Activated T-cell treated with anti-CD3 and anti-CD28 coated beads for 4 hours (primary cell): ENCODE results near the gene NDUFB1.

Experiments
- DNase-seq: peaks from one replicate; pipeline ENCODE4 v3.0.0-alpha.2; 2020

Gene NDUFB1

GRCh38 chr14:92121670-92122350 lies at the start of gene NDUFB1, which contains the start of gene CPSF2:
Gene NDUFB1 (minus strand): TSS chr14:92121706. CDS start chr14:92117637, 4,069 bp downstream.
Gene CPSF2 (plus strand): TSS chr14:92121969. CDS start chr14:92130985, 9,016 bp downstream.
- DNase-seq: peak; percentile 81

- DNase-seq: no peak
Measured at GRCh38 chr14:92164958-92165357, 43.5 kb upstream of the NDUFB1 start.

GRCh38 chr14:92161521-92161920 lies 40.0 kb upstream of the NDUFB1 start:
- no peak for DNase-seq

- no peak for DNase-seq
Measured at GRCh38 chr14:92160619-92161018, 39.1 kb upstream of the NDUFB1 start.

- no peak for DNase-seq
Measured at GRCh38 chr14:92154283-92154942, 32.9 kb upstream of the NDUFB1 start.

GRCh38 chr14:92153581-92153980 lies 32.1 kb upstream of the NDUFB1 start:
- no peak for DNase-seq

GRCh38 chr14:92144708-92145107 lies 23.2 kb upstream of the NDUFB1 start:
- no peak for DNase-seq

- DNase-seq: no peak
Measured at GRCh38 chr14:92143962-92144361, 22.5 kb upstream of the NDUFB1 start.

GRCh38 chr14:92143309-92143708 lies 21.8 kb upstream of the NDUFB1 start:
- DNase-seq: no peak

- DNase-seq: no peak
Measured at GRCh38 chr14:92135269-92135668, 13.8 kb upstream of the NDUFB1 start.

- DNase-seq: no peak
Measured at GRCh38 chr14:92134456-92134855, 12.9 kb upstream of the NDUFB1 start.

- DNase-seq: no peak
Measured at GRCh38 chr14:92122761-92123160, 1.3 kb upstream of the NDUFB1 start.

GRCh38 chr14:92122351-92122677 lies 808 bp upstream of the NDUFB1 start:
- no peak for DNase-seq

- peak; percentile 20 for DNase-seq
Measured at GRCh38 chr14:92121207-92121669, 268 bp downstream of the NDUFB1 start.

GRCh38 chr14:92109490-92109889 lies 12.0 kb downstream of the NDUFB1 start:
- no peak for DNase-seq

- no peak for DNase-seq
Measured at GRCh38 chr14:92108345-92109254, 12.9 kb downstream of the NDUFB1 start.

GRCh38 chr14:92106143-92106926 lies 15.2 kb downstream of the NDUFB1 start, which contains the start of gene ATXN3:
Gene ATXN3 (minus strand): TSS chr14:92106582. CDS start chr14:92106552, 30 bp downstream.
- peak; percentile 93 for DNase-seq

GRCh38 chr14:92105893-92106142 lies 15.7 kb downstream of the NDUFB1 start:
- no peak for DNase-seq

- DNase-seq: no peak
Measured at GRCh38 chr14:92105073-92105892, 16.2 kb downstream of the NDUFB1 start.

- DNase-seq: no peak
Measured at GRCh38 chr14:92103363-92103989, 18.0 kb downstream of the NDUFB1 start.

GRCh38 chr14:92099802-92100201 lies 21.7 kb downstream of the NDUFB1 start:
- no peak for DNase-seq
